H1 (cell line): ENCODE results near the gene ADPRHL1.

Experiments
- SP1 ChIP-seq: IDR thresholded peaks from 2 replicates; pipeline ENCODE4 v1.6.1; 2011; ENCODE audit warnings: low read depth, low read length
- TF ChIP-seq, protein P1 (sequence below), 3 experiments: IDR thresholded peaks; 1 replicate in 2 of 3; 2 replicates in 1 of 3; pipeline versions ENCODE4 v1.5.1 to v1.6.1; 2011; ENCODE audit warnings: low read length in 3 of 3, mild to moderate bottlenecking in 3 of 3, inconsistent platforms in 2 of 3, low read depth in 1 of 3, moderate library complexity in 1 of 3; ENCODE audit not compliant: insufficient read depth in 1 of 3; ENCODE audit errors: control extremely low read depth in 1 of 3

GRCh38 chr13:113447596-113447995 is 5.7 kb downstream of the ADPRHL1 start:
- TF ChIP-seq SP1: no peak
- TF ChIP-seq, protein P1, sequence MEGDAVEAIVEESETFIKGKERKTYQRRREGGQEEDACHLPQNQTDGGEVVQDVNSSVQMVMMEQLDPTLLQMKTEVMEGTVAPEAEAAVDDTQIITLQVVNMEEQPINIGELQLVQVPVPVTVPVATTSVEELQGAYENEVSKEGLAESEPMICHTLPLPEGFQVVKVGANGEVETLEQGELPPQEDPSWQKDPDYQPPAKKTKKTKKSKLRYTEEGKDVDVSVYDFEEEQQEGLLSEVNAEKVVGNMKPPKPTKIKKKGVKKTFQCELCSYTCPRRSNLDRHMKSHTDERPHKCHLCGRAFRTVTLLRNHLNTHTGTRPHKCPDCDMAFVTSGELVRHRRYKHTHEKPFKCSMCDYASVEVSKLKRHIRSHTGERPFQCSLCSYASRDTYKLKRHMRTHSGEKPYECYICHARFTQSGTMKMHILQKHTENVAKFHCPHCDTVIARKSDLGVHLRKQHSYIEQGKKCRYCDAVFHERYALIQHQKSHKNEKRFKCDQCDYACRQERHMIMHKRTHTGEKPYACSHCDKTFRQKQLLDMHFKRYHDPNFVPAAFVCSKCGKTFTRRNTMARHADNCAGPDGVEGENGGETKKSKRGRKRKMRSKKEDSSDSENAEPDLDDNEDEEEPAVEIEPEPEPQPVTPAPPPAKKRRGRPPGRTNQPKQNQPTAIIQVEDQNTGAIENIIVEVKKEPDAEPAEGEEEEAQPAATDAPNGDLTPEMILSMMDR (IDR thresholded peaks at IDR 0.05; ENCODE audit: control extremely low read depth in 1 of 3, insufficient read depth in 1 of 3, low read depth in 1 of 3, low read length in 3 of 3): no peak
